MV-4-11 (cell line): Measurements from ENCODE around the gene PPP2R3B.
"Not testable (repeated sequence)": the region's sequence is repeated elsewhere in the genome, so short reads cannot be mapped to it uniquely, and the experiment has no call there.

ENCODE experiments used
- DNase-seq: peaks from one replicate; lab custom pipeline; 2025; lab: John Stamatoyannopoulos, UW

Gene PPP2R3B

DNA sequence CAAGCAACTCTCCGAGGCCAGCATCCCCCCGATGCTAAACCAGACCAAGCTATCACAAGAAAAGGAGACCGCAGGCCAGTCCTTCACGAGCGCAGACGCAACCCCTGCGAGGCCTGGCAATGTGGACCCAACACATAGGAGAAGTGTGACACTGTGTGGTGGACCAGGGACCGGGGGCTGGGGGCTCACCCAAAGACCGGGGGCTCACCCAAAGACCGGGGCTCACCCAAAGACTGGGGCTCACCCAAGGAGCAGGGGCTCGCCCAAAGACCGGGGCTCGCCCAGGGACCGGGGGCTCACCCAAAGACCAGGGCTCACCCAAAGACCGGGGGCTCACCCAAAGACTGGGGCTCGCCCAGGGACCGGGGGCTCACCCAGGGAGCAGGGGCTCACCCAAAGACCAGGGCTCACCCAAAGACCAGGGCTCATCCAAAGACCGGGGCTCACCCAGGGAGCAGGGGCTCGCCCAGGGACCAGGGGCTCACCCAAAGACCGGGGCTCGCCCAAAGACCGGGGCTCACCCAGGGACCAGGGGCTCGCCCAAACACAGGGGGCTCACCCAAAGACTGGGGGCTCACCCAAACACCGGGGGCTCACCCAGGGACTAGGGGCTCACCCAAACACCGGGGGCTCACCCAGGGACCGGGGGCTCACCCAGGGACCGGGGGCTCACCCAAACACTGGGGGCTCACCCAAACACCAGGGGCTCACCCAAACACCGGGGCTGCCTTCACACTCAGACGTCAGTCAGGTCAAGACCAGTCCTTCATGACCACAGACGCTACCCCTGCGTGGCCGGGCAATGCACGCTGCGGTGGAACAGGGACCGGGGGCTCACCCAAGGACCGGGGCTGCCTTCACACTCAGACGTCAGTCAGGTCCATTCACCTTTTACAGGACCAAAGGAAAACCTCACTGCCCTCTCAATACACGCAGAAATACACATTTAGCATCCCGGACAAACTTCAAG, 32.9 kb downstream of the PPP2R3B start:
- no peak for DNase-seq

DNA sequence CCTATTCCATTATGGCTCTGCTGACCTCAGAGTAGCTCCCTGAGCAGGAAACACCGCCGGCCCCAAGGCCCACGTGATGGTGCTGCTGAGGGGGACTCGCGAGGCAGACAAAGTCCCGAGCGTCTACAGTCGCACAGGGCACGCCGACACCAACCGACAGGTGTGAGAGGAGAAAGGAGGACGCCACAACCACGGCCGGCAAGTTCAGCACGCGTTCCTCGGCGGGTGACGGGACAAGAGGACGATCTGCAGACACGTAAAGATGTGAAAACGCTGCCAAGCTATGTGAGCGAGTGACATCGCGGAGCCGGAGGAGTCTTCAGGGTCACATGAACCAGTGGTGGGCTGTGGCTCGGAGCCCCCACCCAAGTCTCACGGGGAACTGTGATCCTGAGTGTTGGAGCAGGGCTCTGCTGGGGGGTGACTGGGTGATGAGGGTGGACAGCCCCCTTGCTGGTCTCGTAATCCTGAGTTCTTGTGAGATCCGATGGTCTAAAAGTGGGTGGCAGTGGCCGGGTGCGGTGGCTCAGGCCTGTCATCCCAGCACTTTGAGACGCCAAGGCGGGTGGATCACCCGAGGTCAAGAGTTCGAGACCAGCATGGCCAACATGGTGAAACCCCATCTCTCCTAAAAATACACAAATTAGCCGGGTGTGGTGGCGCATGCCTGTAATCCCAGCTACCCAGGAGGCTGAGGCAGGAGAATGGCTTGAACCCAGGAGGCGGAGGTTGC, 34.0 kb downstream of the PPP2R3B start:
- DNase-seq: no peak

DNA sequence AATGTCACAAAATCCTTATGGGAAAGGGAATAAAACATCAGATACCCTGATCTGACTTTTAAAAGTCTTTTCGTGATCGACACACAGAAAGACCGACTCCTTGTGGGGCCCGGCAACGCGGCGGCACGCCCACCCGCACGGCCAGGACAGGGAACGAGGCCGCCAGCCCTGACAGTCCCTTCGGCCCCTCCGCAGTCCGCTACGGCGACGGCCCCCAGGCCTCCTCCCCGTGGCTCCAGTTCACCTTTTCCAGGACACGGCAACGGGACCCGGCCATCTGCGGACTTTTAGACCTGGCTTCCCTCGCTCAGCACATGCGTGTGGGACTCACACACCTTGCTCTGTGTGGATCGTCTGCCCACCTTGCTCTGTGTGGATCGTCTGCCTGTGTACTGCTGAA, 34.5 kb downstream of the PPP2R3B start:
- DNase-seq: no peak

DNA sequence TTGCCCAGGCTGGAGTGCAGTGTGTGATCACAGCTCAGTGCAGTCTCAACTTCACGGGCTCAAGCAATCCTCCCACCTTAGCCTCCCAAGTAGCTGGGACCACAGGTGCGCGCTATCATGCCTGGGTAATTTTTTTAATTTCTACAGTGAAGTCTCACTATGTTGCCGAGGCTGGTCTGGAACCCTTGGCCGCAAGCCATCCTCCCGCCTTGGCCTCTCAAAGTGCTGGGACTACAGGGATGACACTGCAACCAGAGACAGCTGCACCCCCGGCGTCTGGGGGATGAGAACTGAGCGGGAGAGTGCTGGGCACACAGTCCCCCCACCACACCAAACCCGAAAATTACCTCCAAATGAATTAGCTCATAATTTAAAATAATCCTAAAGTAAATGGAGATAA, 35.0 kb downstream of the PPP2R3B start:
- no peak for DNase-seq

DNA sequence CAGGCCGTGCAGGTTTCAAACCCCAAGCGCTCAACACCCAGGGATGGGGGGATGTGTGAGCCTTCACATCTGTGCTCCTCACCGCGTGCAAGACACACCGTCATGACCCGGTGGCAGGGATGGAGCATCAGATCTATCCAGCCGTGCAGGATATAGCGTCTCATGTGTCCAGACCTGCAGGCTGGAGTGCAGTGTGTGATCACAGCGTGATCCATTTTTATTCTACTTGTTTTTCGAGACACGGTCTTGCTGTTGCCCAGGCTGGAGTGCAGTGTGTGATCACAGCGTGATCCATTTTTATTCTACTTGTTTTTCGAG, 35.4 kb downstream of the PPP2R3B start:
- not testable (repeated sequence) for DNase-seq

DNA sequence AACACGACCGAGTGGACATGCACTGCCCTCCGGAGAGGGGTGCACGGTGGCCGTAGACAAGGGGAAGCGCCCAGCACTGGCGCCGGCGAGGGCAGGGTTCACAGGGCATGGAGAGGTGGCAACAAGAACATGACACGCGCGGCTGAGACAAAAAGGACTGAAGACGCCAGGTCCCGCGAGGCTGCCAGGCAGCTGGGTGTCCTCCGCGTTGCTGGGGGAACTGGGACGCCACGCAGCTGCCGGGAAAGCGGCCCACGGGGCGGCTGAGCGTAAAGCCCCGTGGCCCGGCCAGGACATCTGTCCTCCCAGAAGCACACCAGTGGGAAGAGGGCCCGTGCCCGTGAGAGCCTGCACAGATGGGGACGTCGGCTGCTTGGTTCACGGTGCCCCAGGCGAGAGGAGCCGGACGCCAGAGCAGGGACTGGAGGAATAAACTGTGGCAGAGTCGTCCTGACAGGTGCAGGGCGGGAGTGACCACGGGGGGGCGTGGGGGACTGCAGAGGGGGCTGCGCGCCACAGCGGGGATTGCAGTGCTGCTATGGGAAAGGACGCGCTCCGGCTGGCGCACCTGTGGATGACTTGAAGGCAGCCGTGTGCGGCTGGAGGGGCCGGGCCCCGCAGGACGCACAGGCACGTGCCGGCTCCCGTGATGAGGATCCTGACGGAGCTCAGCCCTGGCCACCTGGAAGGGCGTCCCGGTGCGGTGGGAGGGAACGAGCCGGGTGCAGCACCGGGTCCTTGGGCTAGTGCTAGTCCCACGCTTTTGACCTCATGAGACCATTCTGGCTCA, 36.0 kb downstream of the PPP2R3B start:
- no peak for DNase-seq

DNA sequence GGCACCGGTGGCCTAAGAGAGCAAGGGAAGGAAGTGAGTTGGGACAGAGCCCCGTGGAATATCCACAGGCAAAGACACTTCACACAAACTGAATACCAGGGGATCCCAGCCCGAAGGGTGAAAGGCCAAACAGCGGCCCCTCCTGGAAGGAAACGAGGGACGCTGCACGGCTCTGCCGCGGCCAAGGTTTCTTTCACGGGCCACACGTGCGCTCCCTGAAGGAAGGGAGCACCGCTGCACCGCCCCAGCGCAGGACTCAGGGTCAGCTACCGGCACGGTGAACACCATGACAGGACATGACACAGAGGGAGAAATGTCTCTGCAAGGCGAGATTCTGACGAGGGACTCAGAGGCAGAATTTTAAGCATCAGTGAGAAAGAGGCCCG, 36.6 kb downstream of the PPP2R3B start:
- no peak for DNase-seq

DNA sequence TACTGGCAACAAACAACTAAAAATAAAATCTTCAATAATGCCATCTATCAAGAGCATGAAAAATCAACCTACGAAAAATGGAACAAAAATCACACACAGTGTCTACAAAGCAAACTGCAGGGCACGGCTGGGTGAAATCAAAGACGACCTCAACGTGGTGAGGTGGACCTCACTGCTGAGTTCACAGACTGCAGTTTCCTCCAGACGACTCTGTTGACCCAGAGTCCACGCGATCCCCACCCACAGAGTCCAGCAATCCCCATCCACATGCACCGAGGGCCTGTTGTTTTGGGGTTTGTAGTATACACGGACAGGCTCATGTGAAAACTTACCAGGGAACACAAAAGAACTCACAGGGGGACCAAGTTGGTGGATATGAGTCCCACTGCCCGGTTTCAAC, 37.0 kb downstream of the PPP2R3B start:
- no peak for DNase-seq

DNA sequence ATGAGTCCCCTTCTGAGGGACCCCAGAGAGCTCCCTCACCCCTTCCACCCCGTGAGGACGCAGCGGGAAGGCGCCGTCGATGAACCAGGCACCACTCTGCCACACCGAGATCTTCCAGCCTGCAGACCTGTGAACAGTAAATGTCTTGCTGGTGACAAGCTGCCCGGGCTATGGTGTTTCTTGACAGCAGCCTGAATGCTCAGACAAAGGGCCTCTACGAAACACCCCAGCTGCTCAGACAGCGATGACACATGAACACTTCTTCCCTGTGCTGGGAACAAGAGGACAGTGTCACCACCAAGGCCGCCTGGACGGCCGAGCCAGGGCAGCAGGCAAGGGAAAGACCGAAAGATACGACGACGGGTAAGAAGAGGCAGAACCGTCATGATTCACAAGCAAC, 37.5 kb downstream of the PPP2R3B start:
- DNase-seq: peak; percentile 12

DNA sequence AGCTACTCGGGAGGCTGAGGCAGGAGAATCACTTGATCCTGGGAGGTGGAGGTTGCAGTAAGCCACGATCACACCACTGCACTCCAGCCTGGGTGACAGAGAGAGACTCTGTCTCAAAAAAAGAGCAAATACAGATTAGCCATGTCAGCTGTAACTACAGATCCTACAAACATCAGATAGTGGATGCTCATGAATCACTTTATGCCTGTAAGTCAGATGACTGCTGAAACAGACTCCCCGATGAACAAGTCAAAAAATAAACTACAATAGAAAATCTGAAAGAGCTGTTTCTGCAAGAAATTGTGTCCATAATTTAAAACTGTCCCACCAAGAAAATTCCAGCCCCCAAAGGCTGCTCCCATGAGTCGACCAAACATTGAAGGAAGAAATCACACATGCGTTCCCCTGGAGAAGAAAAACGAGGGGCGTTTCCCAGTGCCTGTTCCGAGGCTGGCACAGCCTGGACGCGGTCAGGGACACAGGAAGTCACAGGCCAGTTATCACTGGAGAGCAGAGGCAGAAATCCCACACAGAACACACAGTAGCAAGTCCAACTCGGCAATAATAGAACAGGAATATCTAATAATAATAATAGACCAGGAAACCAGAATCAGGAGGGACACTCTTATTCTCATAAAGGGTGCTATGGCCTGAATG, 38.1 kb downstream of the PPP2R3B start:
- DNase-seq: no peak

DNA sequence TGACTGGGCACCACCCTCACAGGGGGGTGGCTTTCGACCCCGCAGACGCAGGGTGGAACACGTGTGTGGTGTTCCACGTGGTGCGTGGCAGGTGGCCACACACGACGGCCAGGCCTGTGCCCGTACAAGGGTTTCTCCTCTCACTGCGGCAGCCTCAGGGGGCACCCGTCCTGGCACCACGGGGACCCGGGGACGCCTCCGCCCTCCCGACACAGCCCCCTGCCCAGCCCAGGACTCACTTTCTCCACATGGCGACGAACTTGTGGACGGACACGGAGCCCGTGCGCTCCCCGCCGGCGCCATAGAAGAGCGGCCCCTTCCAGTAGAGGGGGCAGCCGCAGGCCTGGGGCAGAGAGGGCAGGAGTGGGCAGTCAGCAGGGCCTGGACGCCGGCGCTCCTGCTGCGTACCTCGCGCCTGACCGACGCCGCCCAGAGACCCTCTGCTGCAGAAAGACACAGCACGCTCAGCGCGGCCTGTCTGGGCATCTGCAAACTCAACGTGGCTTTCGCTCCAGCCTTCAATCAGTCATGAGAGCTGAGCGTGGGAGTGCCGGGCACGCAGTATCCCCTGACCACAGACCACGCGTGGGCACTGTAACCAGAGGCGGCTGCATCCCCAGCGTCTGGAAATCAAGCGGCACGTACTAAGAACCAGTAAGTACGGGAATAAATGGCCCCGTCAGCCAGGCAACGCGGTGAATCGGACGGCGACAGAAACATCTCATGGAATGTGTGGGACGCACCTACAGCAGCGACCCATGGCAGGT, 39.2 kb downstream of the PPP2R3B start:
- DNase-seq: no peak

DNA sequence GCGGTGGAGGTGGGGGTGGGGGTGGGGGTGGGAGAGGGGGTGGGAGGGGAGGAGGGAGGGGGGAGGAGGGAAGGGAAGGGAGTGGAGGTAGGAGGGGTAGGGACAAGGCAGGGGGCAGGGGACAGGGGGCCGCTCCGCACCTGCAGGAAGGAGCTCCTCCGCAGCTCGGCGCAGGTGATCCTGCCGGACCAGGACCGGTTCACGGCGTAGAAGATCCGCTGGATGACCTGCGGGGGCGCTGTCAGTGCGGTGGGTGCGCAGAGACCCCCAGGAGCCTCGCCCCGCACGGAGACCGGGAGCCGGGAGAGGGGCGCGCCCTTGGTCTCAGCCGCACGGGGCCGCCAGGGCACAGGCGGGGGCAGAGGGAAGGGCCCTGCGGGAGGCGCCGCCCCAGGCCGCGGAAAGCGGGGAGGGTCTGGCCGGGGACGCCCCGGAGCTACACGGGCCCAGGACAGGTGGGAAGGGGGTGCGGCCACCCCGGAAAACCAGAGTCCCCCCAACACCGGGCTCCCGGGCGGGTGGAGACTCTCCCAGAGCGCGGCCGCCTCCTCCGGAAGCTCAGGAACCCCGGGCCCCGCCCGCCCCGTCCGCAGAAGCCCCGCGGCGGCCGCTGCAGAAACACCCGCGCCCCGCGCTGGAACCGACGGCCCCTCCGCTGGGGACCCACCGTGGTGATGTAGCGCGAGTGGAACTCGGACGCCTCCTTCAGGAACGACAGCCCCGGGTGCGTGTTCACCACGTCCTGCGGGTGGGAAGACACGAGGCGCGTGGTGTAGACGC, 40.5 kb downstream of the PPP2R3B start:
- DNase-seq: no peak

DNA sequence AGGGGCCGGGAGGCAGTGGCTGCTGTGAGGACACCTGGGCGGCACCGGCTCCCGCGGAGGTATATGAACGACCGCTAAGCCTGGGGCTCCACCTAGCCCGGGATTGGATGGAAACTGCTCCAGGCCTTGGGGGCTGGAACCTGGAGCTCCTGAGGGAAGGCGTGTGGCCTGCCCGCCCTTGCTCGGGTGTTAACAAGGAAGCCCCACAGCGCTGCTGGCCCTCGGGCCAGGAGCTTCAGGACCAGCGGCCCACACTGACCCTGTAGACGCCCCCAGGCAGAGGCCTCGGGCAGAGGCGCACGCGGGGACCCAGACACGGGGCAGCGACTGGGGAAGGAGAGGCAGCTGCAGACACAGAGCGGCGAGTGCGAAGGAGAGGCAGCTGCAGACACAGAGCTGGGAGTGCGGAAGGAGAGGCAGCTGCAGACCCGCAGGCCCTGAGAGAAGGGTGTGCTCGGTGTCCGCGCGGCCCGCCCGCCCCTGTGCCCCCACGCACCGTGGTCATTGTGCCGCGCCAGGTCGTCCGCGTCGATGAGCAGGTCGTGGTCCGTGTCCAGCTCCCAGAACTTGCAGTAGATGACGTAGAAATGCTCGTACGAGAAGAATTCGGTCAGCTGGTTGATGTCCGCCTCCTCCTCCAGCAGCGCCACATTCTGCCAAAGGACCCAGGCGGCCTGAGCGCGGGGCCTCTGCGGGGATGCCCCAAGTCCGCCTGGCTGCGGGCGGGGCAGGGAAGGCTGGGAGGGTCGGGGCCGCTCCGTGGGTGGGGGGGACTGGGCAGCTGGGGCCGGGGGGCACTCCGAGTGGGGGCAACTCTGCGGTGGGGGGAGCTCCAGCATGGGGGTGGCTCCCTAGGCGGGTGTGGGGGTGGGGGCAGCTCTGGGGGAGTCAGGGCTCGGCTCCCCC, 41.4 kb downstream of the PPP2R3B start:
- DNase-seq: no peak

DNA sequence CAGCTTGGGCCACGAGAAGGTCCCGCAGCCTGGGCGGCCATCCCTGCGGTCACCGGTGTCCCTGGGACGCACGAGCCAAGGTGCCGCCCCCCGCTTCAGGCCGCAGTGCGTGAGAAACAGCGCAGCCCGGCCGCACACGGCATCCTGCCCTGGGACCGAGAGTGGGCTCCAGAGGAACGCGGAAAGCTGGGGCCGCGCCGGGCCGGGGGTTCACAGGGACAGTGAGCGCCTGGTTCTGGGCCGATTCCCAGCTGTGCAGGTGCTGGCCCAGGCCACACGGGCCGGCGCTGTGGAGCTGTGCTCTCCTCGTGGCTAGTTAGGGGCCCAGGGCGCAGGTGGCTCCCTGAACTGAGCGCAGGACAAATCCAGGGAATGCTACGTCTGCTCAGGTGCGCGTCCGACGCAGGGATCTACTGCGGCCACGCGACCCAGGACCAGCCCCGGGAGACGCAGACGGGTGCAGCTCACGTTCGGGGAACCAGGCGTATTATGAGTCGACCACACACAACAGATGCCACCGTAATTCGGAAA, 42.3 kb downstream of the PPP2R3B start:
- no peak for DNase-seq

DNA sequence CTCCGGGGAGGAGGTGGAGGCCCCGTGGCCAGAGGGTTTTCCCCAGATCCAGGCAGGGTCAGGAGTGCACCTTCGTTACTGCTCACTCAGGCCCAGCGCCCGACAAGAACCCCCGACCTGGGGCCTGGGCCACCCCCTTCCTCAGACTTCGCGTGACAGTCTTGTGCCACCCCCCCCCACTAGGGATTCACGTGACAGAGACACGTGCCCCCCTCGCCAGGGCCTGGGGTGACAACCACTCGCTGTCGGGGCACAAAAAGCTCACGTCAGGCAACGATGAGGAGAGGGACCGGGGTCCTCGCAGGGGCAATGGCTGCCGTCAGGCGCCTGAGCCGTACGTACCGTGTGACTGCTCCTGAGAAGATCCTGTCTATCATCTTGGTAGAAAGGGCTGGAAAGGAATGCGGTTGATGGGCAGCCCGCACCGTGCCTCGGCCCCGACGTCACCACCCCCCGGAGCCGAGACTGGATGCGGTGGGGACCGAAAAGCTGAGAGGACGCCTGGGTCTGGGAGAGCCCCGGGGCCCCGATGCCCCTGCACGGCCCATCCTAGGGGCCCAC, 45.1 kb downstream of the PPP2R3B start:
- no peak for DNase-seq

DNA sequence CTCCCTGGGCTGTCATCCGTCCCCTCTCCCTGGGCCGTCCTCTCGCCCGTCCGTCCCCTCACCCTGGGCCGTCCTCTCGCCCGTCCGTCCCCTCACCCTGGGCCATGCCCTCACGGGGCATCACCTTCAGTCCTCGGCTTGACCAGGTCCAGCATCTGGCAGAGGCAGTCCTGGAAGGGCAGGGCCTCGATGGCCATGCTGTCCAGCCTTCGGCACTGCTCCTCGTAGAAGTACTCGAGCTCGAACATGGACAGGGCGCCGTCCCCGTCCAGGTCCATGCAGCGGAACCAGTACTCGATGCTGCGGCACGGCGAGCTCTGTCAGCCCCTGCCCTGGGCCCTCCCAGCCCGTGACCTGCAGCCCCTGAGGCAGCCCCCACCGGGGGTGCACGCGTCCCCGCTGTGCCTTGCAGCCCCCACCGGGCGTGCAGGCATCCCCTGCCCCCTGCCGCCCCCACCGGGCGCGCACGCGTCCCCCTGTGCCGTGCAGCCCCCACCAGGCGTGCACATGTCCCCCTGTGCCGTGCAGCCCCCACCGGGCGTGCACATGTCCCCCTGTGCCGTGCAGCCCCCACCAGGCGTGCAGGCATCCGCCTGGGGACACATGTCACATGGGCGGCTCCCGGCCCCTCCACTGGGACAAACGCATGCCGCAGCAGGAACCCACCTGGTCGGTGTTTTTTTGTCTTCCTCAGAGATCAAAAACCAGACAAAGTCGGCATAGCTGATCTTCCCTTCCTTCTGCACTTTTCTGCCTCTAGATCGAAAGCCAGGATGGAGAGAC, 45.9 kb downstream of the PPP2R3B start:
- DNase-seq: no peak

DNA sequence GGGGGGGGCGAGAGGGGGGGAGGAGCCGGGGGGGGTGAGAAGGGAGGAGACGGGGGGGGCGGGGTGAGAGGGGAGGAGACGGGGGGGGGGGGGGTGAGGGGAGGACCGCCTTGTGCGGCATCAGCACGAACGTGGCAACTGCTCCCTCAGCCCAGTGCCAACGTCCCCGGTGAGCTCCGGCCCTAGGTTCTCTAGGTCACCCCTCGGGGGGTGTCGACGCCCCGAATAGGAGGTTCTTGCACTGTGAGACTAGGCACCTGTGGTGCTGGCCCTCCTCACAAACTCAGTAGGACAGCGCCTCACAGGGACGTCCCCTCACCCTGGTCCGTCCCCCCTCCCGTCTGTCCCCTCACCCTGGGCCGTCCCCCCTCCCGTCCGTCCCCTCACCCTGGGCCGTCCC, 46.6 kb downstream of the PPP2R3B start:
- no peak for DNase-seq

DNA sequence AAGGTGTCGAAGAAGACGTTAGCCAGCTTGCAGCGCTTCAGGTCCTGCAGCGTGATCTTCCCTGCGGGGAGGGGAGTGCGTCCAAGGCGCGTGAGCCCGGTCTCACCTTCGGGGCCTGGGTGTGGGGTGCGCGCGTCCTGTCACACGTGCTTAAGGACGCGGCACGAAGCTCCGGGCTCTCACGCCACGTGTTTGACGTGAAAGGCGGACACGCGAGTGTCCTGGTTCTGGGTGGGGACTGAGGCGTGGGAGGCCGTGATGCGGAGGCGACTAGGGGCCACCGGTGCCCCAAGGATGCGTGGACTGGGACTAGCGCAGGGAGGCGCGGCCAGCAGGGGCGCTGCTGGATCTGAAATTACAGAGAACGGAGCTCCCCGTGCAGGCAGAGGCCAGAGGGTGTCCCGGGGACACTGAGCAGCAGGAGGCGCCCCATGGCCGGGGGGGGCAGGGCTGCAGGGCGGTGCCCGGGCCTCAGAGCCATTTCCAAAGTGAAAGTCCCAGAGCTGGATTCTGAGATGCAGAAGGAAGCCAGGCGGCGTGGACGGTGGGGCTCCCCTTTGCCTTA, 47.8 kb downstream of the PPP2R3B start:
- no peak for DNase-seq
